ENCODE results near the gene GDPD4. TPM values are rescaled to one million over a fixed set of nuclear protein-coding genes. Genes with fewer than 3 reads are reported as not detected.

The GDPD4 gene
- total and polyA plus RNA-seq, 4 donors: 0.08 to 1.1 TPM; not detected in 2

GRCh38 chr11:77207618-77208313, 93.7 kb downstream of the GDPD4 start:
- WGBS: 78% methylated on average over 10 of the region's 10 CpGs
- no peak for DNase-seq (ENCODE audit: low spot score)
- Histone ChIP-seq H3K36me3 (ENCODE audit: control insufficient read depth in 4 of 4, insufficient read depth in 3 of 4, low read depth in 1 of 4, low read length in 3 of 4) (peaks cover 11 to 43% (median 13%) of the 10 kb centered on the region in 4 donors), H3K27ac (ENCODE audit: low read depth in 1 of 2, low read length in 2 of 2) (no peak overlapping the region), H3K9me3 (ENCODE audit: control insufficient read depth in 4 of 4, low read length in 3 of 4) (no peaks in the 10 kb centered on the region), H3K9ac (ENCODE audit: low read depth in 1 of 2, low read length in 2 of 2) (no peak overlapping the region), H3K27me3 (ENCODE audit: control insufficient read depth in 4 of 4, insufficient read depth in 4 of 4, low read length in 3 of 4) (no peaks in the 10 kb centered on the region), H3K4me3 (ENCODE audit: low read depth in 1 of 3, low read length in 3 of 3) (no peak overlapping the region), H3K4me1 (ENCODE audit: control insufficient read depth in 4 of 4, insufficient read depth in 4 of 4, low read length in 3 of 4) (no peaks in the 10 kb centered on the region)
- TF ChIP-seq NR2F2 (IDR thresholded peaks at IDR 0.05) (no peak), RXRA (IDR thresholded peaks at IDR 0.05) (no peak), HNF4A (conservative IDR thresholded peaks at IDR 0.05) (no peak), SP1 (IDR thresholded peaks at IDR 0.05) (no peak), HNF4G (IDR thresholded peaks at IDR 0.05) (no peak), FOXA2 (IDR thresholded peaks at IDR 0.05) (no peak), JUND (IDR thresholded peaks at IDR 0.05) (no peak), YY1 (IDR thresholded peaks at IDR 0.05) (no peak), EGR1 (IDR thresholded peaks at IDR 0.05; ENCODE audit: low read depth in 2 of 2) (no peak), FOXA1 (IDR thresholded peaks at IDR 0.05) (no peak), CTCF (IDR thresholded peaks at IDR 0.05; ENCODE audit: low read depth, low read length, missing input control) (no peak)
- TF ChIP-seq, protein P1, sequence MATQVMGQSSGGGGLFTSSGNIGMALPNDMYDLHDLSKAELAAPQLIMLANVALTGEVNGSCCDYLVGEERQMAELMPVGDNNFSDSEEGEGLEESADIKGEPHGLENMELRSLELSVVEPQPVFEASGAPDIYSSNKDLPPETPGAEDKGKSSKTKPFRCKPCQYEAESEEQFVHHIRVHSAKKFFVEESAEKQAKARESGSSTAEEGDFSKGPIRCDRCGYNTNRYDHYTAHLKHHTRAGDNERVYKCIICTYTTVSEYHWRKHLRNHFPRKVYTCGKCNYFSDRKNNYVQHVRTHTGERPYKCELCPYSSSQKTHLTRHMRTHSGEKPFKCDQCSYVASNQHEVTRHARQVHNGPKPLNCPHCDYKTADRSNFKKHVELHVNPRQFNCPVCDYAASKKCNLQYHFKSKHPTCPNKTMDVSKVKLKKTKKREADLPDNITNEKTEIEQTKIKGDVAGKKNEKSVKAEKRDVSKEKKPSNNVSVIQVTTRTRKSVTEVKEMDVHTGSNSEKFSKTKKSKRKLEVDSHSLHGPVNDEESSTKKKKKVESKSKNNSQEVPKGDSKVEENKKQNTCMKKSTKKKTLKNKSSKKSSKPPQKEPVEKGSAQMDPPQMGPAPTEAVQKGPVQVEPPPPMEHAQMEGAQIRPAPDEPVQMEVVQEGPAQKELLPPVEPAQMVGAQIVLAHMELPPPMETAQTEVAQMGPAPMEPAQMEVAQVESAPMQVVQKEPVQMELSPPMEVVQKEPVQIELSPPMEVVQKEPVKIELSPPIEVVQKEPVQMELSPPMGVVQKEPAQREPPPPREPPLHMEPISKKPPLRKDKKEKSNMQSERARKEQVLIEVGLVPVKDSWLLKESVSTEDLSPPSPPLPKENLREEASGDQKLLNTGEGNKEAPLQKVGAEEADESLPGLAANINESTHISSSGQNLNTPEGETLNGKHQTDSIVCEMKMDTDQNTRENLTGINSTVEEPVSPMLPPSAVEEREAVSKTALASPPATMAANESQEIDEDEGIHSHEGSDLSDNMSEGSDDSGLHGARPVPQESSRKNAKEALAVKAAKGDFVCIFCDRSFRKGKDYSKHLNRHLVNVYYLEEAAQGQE (IDR thresholded peaks at IDR 0.05): no peak
- TF ChIP-seq, protein P2, sequence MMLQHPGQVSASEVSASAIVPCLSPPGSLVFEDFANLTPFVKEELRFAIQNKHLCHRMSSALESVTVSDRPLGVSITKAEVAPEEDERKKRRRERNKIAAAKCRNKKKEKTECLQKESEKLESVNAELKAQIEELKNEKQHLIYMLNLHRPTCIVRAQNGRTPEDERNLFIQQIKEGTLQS (IDR thresholded peaks at IDR 0.05): no peak

GRCh38 chr11:77207019-77207485, 94.4 kb downstream of the GDPD4 start:
- WGBS: 92% methylated on average over 10 of the region's 10 CpGs
- H3K36me3 ChIP-seq (ENCODE audit: control insufficient read depth in 4 of 4, insufficient read depth in 3 of 4, low read depth in 1 of 4, low read length in 3 of 4): peaks cover 8 to 38% (median 14%) of the 10 kb centered on the region in 4 donors
- no peak for DNase-seq (ENCODE audit: low spot score)

More at GRCh38 chr11:77207019-77207485, 94.4 kb downstream of the GDPD4 start:
- no peak overlapping the region for H3K27ac ChIP-seq (ENCODE audit: low read depth in 1 of 2, low read length in 2 of 2)
- H3K9ac ChIP-seq (ENCODE audit: low read depth in 1 of 2, low read length in 2 of 2): no peak overlapping the region
- no peaks in the 10 kb centered on the region for H3K27me3 ChIP-seq (ENCODE audit: control insufficient read depth in 4 of 4, insufficient read depth in 4 of 4, low read length in 3 of 4)
- no peaks in the 10 kb centered on the region for H3K4me1 ChIP-seq (ENCODE audit: control insufficient read depth in 4 of 4, insufficient read depth in 4 of 4, low read length in 3 of 4)
- TF ChIP-seq RAD21 (IDR thresholded peaks at IDR 0.05) (no peak), HNF4A (conservative IDR thresholded peaks at IDR 0.05) (no peak)
- TF ChIP-seq, protein P3, sequence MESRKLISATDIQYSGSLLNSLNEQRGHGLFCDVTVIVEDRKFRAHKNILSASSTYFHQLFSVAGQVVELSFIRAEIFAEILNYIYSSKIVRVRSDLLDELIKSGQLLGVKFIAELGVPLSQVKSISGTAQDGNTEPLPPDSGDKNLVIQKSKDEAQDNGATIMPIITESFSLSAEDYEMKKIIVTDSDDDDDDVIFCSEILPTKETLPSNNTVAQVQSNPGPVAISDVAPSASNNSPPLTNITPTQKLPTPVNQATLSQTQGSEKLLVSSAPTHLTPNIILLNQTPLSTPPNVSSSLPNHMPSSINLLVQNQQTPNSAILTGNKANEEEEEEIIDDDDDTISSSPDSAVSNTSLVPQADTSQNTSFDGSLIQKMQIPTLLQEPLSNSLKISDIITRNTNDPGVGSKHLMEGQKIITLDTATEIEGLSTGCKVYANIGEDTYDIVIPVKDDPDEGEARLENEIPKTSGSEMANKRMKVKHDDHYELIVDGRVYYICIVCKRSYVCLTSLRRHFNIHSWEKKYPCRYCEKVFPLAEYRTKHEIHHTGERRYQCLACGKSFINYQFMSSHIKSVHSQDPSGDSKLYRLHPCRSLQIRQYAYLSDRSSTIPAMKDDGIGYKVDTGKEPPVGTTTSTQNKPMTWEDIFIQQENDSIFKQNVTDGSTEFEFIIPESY (IDR thresholded peaks at IDR 0.05): no peak
- no peaks in the 10 kb centered on the region for H3K9me3 ChIP-seq (ENCODE audit: control insufficient read depth in 4 of 4, low read length in 3 of 4)
- H3K4me3 ChIP-seq (ENCODE audit: low read depth in 1 of 3, low read length in 3 of 3): no peak overlapping the region

All from liver (tissue), 9 donors.